ENCODE data around the gene HCLS1.
"Not testable (repeated sequence)": the region's sequence is repeated elsewhere in the genome, so short reads cannot be mapped to it uniquely, and the experiment has no call there.

The HCLS1 gene

GRCh38 chr3:121594850-121595249, 65.9 kb downstream of the HCLS1 start:
- no peak for DNase-seq

GRCh38 chr3:121593806-121594205, 66.9 kb downstream of the HCLS1 start:
- DNase-seq = not testable (repeated sequence)

GRCh38 chr3:121592856-121593702, 67.6 kb downstream of the HCLS1 start, which contains the start of gene FBXO40:
Gene FBXO40 (plus strand): TSS chr3:121593379. CDS start chr3:121620576, 27,197 bp downstream.
- DNase-seq = no peak

- no peak for DNase-seq
Measured at GRCh38 chr3:121584418-121584817, 76.3 kb downstream of the HCLS1 start.

DNA sequence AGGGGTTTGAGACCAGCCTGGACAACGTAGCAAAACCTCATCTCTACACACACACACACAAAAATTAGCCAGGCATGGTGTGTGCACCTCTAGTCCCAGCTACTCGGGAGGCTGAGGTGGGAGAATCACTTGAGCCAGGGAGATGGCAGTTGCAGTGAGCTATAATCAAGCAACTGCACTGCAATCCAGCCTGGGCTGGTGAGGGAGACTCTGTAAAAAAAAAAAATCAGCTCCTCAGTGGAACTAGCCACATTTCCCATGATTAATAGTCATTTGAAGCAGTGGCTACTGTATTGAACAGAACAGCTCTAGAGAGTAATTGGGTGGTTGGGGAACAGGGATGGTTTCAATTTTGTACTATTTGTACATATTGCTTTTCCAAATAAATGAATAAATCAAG, 79.0 kb downstream of the HCLS1 start:
- no peak for DNase-seq
